GM19238 (cell line): Measurements from ENCODE around the gene KLHL29.

ENCODE experiments used
- DNase-seq: peaks from one replicate; pipeline ENCODE4 v3.0.0; 2011; ENCODE audit warnings: low spot score; ENCODE audit not compliant: insufficient read length

KLHL29 gene

GRCh38 chr2:23590241-23590869, 205.4 kb downstream of the KLHL29 start:
- DNase-seq: no peak

DNA sequence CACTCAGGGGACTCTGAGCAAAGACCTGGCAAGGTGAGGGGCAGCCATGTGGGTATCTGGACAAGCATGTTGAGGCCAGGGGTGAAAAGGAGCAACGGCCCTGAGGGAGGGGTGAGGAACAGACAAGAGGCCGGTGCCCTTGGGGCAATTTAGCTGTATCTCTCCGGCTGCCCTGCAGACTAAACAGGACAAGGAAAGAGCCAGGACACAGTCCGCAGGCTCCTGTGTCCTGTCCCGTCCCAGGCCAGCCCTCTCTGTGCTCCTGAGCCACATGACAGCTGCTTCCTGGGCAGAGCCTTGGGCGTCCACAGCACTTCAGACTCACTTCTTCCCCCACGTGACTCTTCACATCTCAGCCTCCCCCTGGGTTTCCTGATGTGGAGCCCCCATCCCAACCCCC, 206.1 kb downstream of the KLHL29 start:
- no peak for DNase-seq

GRCh38 chr2:23592061-23592685, 207.2 kb downstream of the KLHL29 start:
- no peak for DNase-seq

DNA sequence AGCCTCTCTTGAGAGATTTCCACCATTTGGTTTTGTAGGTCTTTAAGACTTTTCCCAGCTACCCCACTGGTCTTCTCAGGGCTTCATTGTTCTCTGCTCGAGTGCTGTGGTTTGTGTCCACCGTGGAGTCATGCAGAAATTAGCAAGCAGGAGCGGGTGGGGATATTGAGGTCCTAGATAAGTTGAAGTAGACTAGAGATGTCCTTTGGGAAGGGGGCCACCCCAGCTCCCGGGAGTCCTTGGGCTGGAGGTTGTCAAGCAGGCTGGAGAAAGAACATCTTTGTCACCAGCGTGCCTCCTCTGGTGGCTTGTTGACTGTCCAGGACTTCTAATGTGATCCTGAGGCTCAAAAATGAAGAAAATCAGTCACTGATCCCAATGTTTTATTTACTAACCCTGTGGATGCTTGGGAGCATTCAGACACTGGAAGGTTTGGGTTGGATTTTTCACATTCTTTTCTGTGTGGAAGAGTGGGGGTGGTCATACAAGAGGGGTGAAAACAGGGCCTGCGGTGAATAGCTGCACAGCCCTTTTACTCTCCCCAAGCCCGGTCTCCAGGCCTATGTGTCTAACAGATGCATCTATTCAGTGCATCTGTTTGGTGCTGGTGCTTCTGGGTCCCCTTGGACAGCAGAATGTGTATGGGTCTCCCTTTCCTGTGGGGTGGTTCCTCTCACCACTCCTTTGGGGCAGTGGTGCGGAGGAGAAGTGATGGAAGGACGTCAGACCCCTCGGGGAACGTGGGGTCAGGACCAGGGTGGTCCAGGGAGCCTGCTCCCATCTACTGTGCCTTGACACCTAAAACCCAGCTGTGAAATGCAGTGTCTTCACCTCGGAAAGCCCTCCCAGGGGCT, 208.1 kb downstream of the KLHL29 start:
- no peak for DNase-seq

GRCh38 chr2:23593752-23594459, 208.9 kb downstream of the KLHL29 start:
- DNase-seq: no peak

- no peak for DNase-seq
These were observed 209.5 kb downstream of the KLHL29 start for GRCh38 chr2:23594460-23594825.

- no peak for DNase-seq
These were observed 210.0 kb downstream of the KLHL29 start for GRCh38 chr2:23595021-23595420.

- DNase-seq: no peak
These were observed 210.7 kb downstream of the KLHL29 start for GRCh38 chr2:23595601-23596251.

- no peak for DNase-seq
These were observed 211.4 kb downstream of the KLHL29 start for GRCh38 chr2:23596316-23596885.

DNA sequence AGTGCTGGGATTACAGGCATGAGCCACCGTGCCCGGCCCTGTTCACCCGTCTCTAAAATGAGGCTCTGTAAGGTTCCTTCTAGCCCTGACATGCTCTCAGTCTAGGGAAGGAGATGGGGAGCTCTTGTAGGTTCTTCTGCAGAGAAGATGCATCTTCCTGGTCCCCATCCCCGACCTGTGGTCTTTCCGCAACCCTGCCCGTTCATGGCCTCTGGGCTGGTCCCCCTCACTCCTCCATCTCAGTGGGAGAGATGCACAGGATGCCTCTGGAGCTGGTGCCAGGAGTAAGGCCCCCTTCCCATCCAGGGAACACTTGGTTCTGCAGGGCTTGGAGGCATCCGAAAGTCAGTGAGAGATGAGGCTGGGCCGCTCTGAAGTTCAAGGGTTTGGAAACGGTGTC, 212.7 kb downstream of the KLHL29 start:
- DNase-seq: no peak

- no peak for DNase-seq
These were observed 214.0 kb downstream of the KLHL29 start for GRCh38 chr2:23599006-23599405.

DNA sequence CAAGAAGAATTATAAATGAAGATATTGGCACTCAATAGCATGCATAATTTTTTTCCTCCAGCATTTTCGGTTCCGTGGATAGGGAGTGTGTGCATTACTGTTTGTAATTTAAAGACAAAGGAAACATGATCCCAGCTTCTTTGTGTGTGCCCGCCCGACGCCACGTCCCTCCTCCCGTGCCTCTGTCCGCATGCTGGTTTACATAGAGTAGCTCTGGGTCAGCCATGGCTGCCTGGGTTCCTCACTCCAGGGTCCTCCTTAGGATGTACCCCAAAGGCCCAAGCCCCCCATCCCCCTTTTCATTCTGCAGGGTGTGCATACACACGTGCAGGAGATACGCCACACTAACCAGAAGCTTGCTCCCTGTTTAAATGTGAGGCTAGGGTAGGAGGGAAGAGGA, 214.7 kb downstream of the KLHL29 start:
- no peak for DNase-seq

GRCh38 chr2:23600346-23600745, 215.4 kb downstream of the KLHL29 start:
- DNase-seq: no peak

GRCh38 chr2:23601301-23601965, 216.5 kb downstream of the KLHL29 start:
- DNase-seq: no peak

DNA sequence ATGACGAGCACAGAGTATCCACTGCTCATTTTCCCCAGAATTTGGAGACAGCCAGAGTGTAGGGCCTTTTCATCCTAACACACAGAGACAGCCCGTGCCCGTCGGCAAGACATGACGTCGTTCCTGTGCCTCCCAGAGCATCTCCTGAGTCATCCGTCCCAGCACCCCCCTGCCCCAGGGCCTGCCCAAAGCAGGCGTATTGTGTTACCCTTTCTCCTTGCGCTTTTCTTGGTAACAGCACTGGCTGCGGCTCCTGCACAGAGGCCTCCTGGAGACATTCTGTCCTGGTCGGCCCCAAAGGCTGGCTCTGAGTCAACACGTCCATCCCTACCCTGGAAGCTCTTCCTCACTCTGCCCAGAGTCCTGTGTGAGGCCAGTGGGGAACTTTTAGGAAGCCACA, 217.1 kb downstream of the KLHL29 start:
- DNase-seq: no peak

DNA sequence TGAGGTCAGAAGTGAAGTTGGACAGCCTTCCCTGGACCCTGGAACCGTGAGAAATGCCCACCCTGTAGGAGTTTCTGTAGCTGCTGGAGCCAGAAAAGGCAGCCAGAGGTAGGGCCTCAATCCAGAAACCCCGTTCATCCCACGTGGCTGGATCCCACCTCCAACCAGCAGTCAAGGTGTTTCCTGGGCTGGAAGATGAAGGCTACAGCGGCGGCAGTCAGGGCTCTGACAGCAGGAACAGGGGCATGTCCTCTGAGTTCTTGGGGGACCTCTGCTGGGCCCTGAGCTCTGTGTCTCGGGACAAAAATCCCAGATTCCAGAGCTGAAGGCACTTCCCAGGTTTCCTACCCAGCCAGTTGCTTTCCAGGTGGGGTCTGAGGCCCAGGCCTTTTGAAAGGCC, 218.2 kb downstream of the KLHL29 start:
- no peak for DNase-seq

- DNase-seq: no peak
These were observed 218.6 kb downstream of the KLHL29 start for GRCh38 chr2:23603581-23603980.

- DNase-seq: no peak
These were observed 219.8 kb downstream of the KLHL29 start for GRCh38 chr2:23604731-23605130.

DNA sequence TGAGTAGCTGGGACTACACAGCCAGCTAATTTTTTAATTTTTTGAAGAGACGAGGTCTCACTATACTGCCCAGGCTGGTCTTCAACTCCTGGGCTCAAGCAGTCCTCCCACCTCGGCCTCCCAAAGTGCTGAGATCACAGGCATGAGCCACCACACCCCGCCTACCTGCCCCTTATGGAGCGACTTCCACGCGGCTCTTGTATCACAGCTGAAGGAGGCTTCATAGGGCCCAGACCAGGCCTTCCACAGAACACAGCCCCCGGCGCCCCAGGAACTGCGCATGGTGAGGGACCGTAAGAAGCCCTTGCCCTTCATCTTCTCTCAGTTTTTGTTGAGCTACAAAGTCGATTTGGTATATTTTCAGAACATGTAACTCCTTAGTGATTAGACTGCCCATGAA, 220.3 kb downstream of the KLHL29 start:
- no peak for DNase-seq

DNA sequence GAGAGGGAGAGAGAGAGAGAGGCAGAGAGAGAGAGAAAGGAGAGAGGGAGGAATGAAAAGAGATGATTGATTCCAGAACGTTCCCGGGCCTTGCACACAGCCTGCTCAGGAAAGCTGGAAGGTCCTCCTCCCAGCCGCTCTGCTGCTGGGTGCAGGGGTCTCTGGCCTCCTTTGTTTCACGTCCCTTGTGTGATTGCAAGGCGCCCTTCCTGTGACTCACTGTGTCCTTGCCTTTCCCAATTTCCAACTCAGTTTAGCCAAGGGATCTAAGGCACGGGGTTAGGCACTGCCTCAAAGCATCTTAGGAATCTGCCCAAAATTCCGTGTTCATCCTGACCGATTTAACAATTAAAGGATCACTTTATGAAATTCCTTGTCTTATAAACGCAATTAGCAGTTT, 221.2 kb downstream of the KLHL29 start:
- DNase-seq: no peak

GRCh38 chr2:23606968-23607367, 222.0 kb downstream of the KLHL29 start:
- DNase-seq: no peak
